Stimulated activated naive B cell treated with anti-CD40 and anti-IgM and Interleukin-4, amounts not matched to agents 10 μg/mL and 1 μg/mL and 100 μg/mL, for 72 hours (primary cell): Measurements from ENCODE around the gene CUL3.
"Not testable (repeated sequence)": the region's sequence is repeated elsewhere in the genome, so short reads cannot be mapped to it uniquely, and the experiment has no call there.

Experiments
- ATAC-seq, 2 donors: fragments of 150-1000 bp; cut with Tn5 transposase; replicated peaks; 2 replicates each; pipeline ENCODE4 v1.10.0; 2021; ENCODE audit warnings: moderate library complexity in 1 of 2
- DNase-seq: peaks from one replicate; pipeline ENCODE4 v3.0.0; 2021
- H3K27ac Mint-ChIP-seq: one replicate; pipeline ENCODE4 v1.8.0; 2022; ENCODE audit warnings: mild to moderate bottlenecking, mixed read lengths
- H3K27me3 Mint-ChIP-seq, 2 donors: one replicate each; pipeline ENCODE4 v1.8.0; 2022; ENCODE audit warnings: mixed read lengths in 2 of 2
- H3K36me3 Mint-ChIP-seq, 2 donors: one replicate each; pipeline ENCODE4 v1.8.0; 2022; ENCODE audit warnings: mixed read lengths in 2 of 2, mild to moderate bottlenecking in 1 of 2
- H3K4me1 Mint-ChIP-seq, 2 donors: one replicate each; pipeline ENCODE4 v1.8.0; 2022; ENCODE audit warnings: mixed read lengths in 2 of 2, mild to moderate bottlenecking in 1 of 2
- H3K4me3 Mint-ChIP-seq, 2 donors: one replicate each; pipeline ENCODE4 v1.8.0; 2022; ENCODE audit warnings: mild to moderate bottlenecking in 2 of 2, mixed read lengths in 2 of 2, moderate library complexity in 1 of 2
- H3K9me3 Mint-ChIP-seq, 2 donors: one replicate each; pipeline ENCODE4 v1.8.0; 2022; ENCODE audit warnings: mixed read lengths in 2 of 2, mild to moderate bottlenecking in 1 of 2

Gene CUL3

GRCh38 chr2:224516393-224516792, 68.8 kb downstream of the CUL3 start:
- H3K4me1 Mint-ChIP-seq = peaks cover 29 to 39% of the 10 kb centered on the region in 2 donors
- not testable (repeated sequence) for H3K27me3 Mint-ChIP-seq, ATAC-seq, H3K9me3 Mint-ChIP-seq, DNase-seq, H3K4me3 Mint-ChIP-seq
- peak overlapping the region; percentile 76 for H3K27ac Mint-ChIP-seq
- H3K36me3 Mint-ChIP-seq = peaks cover 20 to 36% of the 10 kb centered on the region in 2 donors

GRCh38 chr2:224513991-224514390, 71.2 kb downstream of the CUL3 start:
- Mint-ChIP-seq H3K27ac (no peak overlapping the region), H3K36me3 (peaks cover 28 to 40% of the 10 kb centered on the region in 2 donors), H3K27me3 (no peaks in the 10 kb centered on the region), H3K4me3 (no peak overlapping the region), H3K4me1 (peaks cover 26 to 34% of the 10 kb centered on the region in 2 donors), H3K9me3 (no peaks in the 10 kb centered on the region)
- no peak for DNase-seq
- ATAC-seq = no peak

- peaks cover 5 to 7% of the 10 kb centered on the region in 2 donors for H3K4me1 Mint-ChIP-seq
- ATAC-seq (no peak), DNase-seq (no peak)
- H3K9me3 Mint-ChIP-seq = no peaks in the 10 kb centered on the region
- no peak overlapping the region for H3K27ac Mint-ChIP-seq
- no peak overlapping the region for H3K4me3 Mint-ChIP-seq
- peaks cover 32 to 33% of the 10 kb centered on the region in 2 donors for H3K36me3 Mint-ChIP-seq
- no peaks in the 10 kb centered on the region for H3K27me3 Mint-ChIP-seq
Observed at GRCh38 chr2:224507789-224508188, 77.4 kb downstream of the CUL3 start.

GRCh38 chr2:224506494-224506893, 78.7 kb downstream of the CUL3 start:
- DNase-seq (no peak), ATAC-seq (no peak)
- no peaks in the 10 kb centered on the region for H3K27me3 Mint-ChIP-seq
- H3K4me3 Mint-ChIP-seq = no peak overlapping the region
- H3K4me1 Mint-ChIP-seq = peaks cover 5 to 7% of the 10 kb centered on the region in 2 donors
- H3K9me3 Mint-ChIP-seq = no peaks in the 10 kb centered on the region
- H3K27ac Mint-ChIP-seq = peak overlapping the region; percentile 11
- H3K36me3 Mint-ChIP-seq = peaks cover 31 to 33% of the 10 kb centered on the region in 2 donors

GRCh38 chr2:224498991-224499390, 86.2 kb downstream of the CUL3 start:
- ATAC-seq = no peak
- Mint-ChIP-seq H3K36me3 (peaks cover 25 to 50% of the 10 kb centered on the region in 2 donors), H3K9me3 (no peaks in the 10 kb centered on the region), H3K4me1 (no peaks in the 10 kb centered on the region), H3K27me3 (no peaks in the 10 kb centered on the region), H3K27ac (no peak overlapping the region), H3K4me3 (no peak overlapping the region)
- DNase-seq = no peak

GRCh38 chr2:224492531-224492930, 92.6 kb downstream of the CUL3 start:
- H3K27me3 Mint-ChIP-seq = no peaks in the 10 kb centered on the region
- ATAC-seq = no peak
- H3K27ac Mint-ChIP-seq = peak overlapping the region; percentile 32
- no peak overlapping the region for H3K4me3 Mint-ChIP-seq
- peaks cover 28 to 31% of the 10 kb centered on the region in 2 donors for H3K4me1 Mint-ChIP-seq
- peaks cover 48 to 64% of the 10 kb centered on the region in 2 donors for H3K36me3 Mint-ChIP-seq
- H3K9me3 Mint-ChIP-seq = peaks cover 13 to 15% of the 10 kb centered on the region in 2 donors
- DNase-seq = no peak

GRCh38 chr2:224487940-224488339, 97.2 kb downstream of the CUL3 start:
- H3K27me3 Mint-ChIP-seq, H3K27ac Mint-ChIP-seq, DNase-seq, ATAC-seq, H3K4me3 Mint-ChIP-seq: not testable (repeated sequence)
- H3K36me3 Mint-ChIP-seq = peaks cover 63 to 78% of the 10 kb centered on the region in 2 donors
- H3K4me1 Mint-ChIP-seq = peaks cover 36 to 51% of the 10 kb centered on the region in 2 donors
- peaks cover 13 to 15% of the 10 kb centered on the region in 2 donors for H3K9me3 Mint-ChIP-seq

- not testable (repeated sequence) for H3K4me3 Mint-ChIP-seq, DNase-seq, H3K27me3 Mint-ChIP-seq, ATAC-seq
- peaks cover 33 to 48% of the 10 kb centered on the region in 2 donors for H3K4me1 Mint-ChIP-seq
- peak overlapping the region; percentile 5 for H3K27ac Mint-ChIP-seq
- H3K36me3 Mint-ChIP-seq = peaks cover 47 to 61% of the 10 kb centered on the region in 2 donors
- H3K9me3 Mint-ChIP-seq = peaks cover 11 to 13% of the 10 kb centered on the region in 2 donors
Observed at GRCh38 chr2:224485081-224486014, 99.8 kb downstream of the CUL3 start.

- Mint-ChIP-seq H3K36me3 (peaks cover 27 to 38% of the 10 kb centered on the region in 2 donors), H3K9me3 (no peaks in the 10 kb centered on the region), H3K27me3 (no peaks in the 10 kb centered on the region), H3K4me3 (no peak overlapping the region), H3K4me1 (peaks cover 0 to 1% of the 10 kb centered on the region in 2 donors), H3K27ac (no peak overlapping the region)
- no peak for DNase-seq
- peak in 1 of 2 donors; percentile 50 for ATAC-seq
Observed at GRCh38 chr2:224479826-224480225, 105.3 kb downstream of the CUL3 start.

GRCh38 chr2:224472827-224473226, 112.3 kb downstream of the CUL3 start:
- ATAC-seq (no peak), DNase-seq (no peak)
- Mint-ChIP-seq H3K9me3 (no peaks in the 10 kb centered on the region), H3K36me3 (peaks cover 22 to 26% of the 10 kb centered on the region in 2 donors), H3K27me3 (no peaks in the 10 kb centered on the region), H3K4me1 (no peaks in the 10 kb centered on the region), H3K27ac (no peak overlapping the region), H3K4me3 (no peak overlapping the region)

- Mint-ChIP-seq H3K27me3 (no peaks in the 10 kb centered on the region), H3K4me3 (no peak overlapping the region), H3K4me1 (no peaks in the 10 kb centered on the region), H3K36me3 (peaks cover 17 to 20% of the 10 kb centered on the region in 2 donors), H3K27ac (no peak overlapping the region), H3K9me3 (no peaks in the 10 kb centered on the region)
- DNase-seq (no peak), ATAC-seq (no peak)
Observed at GRCh38 chr2:224472137-224472536, 113.0 kb downstream of the CUL3 start.

- Mint-ChIP-seq H3K36me3 (no peaks in the 10 kb centered on the region), H3K27me3 (no peaks in the 10 kb centered on the region), H3K4me3 (no peak overlapping the region), H3K9me3 (no peaks in the 10 kb centered on the region), H3K4me1 (no peaks in the 10 kb centered on the region), H3K27ac (no peak overlapping the region)
- no peak for ATAC-seq
- DNase-seq = no peak
Observed at GRCh38 chr2:224469374-224469964, 115.7 kb downstream of the CUL3 start.

GRCh38 chr2:224466304-224466895, 118.8 kb downstream of the CUL3 start:
- Mint-ChIP-seq H3K4me1 (no peaks in the 10 kb centered on the region), H3K27me3 (no peaks in the 10 kb centered on the region), H3K27ac (no peak overlapping the region), H3K9me3 (peaks cover 2 to 8% of the 10 kb centered on the region in 2 donors), H3K4me3 (no peak overlapping the region), H3K36me3 (no peaks in the 10 kb centered on the region)
- DNase-seq = no peak
- ATAC-seq = no peak

- H3K36me3 Mint-ChIP-seq = peaks cover 0 to 7% of the 10 kb centered on the region in 2 donors
- no peak for DNase-seq
- no peaks in the 10 kb centered on the region for H3K4me1 Mint-ChIP-seq
- peaks cover 0 to 18% of the 10 kb centered on the region in 2 donors for H3K27me3 Mint-ChIP-seq
- no peak overlapping the region for H3K27ac Mint-ChIP-seq
- peaks cover 8% of the 10 kb centered on the region in 2 donors for H3K9me3 Mint-ChIP-seq
- no peak for ATAC-seq
- H3K4me3 Mint-ChIP-seq = no peak overlapping the region
Observed at GRCh38 chr2:224461391-224461790, 123.8 kb downstream of the CUL3 start.
